Spleen (tissue), 7 donors: ENCODE measurements around the gene LRRC37B.
"Not testable (repeated sequence)": the region's sequence is repeated elsewhere in the genome, so short reads cannot be mapped to it uniquely, and the experiment has no call there.

Experiments used
- POLR2AphosphoS5 ChIP-seq, 3 donors: sonication (generic); formaldehyde crosslinking; IDR thresholded peaks; one replicate each; pipeline ENCODE4 v1.5.1; 2017; ENCODE audit warnings: antibody characterized with exemption in 3 of 3
- TF ChIP-seq, protein P1 (sequence below), 11 experiments: fragments of 200-600 bp in 7 of 11; fragments of 450-650 bp in 4 of 11; sonication (generic) in 4 of 11; IDR thresholded peaks in 8 of 11; conservative IDR thresholded peaks in 3 of 11; 1 replicate in 7 of 11; 2 replicates in 4 of 11; pipeline versions ENCODE4 v1.4.0 to v1.8.0; 2016 to 2021; ENCODE audit warnings: antibody characterized with exemption in 11 of 11, inconsistent platforms in 4 of 11, mild to moderate bottlenecking in 1 of 11
- donor health status: DM: no; HTN: no; CAD: no; lungs with moderate emphysema.
- donor health status: DM: no; HTN: no; CAD: no.
- donor health status: DM: no; HTN: no; CAD: no.

DNA sequence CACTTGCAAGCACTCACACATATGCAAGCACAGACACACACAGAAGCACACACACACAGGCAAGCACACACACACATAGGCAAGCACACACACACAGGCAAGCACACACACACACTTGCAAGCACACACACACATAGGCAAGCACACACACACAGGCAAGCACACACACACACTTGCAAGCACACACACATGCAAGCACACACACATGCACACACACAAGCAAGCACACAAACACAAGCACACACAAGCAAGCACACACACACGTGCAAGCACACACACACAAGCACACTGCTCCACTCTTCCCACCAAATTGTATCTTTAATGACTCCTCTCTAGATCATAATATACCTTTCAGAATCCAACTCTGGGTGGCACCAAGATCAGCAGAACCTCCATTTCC is 84.9 kb downstream of the LRRC37B start:
- TF ChIP-seq POLR2AphosphoS5 (IDR thresholded peaks at IDR 0.05): not testable (repeated sequence)
- TF ChIP-seq, protein P1, sequence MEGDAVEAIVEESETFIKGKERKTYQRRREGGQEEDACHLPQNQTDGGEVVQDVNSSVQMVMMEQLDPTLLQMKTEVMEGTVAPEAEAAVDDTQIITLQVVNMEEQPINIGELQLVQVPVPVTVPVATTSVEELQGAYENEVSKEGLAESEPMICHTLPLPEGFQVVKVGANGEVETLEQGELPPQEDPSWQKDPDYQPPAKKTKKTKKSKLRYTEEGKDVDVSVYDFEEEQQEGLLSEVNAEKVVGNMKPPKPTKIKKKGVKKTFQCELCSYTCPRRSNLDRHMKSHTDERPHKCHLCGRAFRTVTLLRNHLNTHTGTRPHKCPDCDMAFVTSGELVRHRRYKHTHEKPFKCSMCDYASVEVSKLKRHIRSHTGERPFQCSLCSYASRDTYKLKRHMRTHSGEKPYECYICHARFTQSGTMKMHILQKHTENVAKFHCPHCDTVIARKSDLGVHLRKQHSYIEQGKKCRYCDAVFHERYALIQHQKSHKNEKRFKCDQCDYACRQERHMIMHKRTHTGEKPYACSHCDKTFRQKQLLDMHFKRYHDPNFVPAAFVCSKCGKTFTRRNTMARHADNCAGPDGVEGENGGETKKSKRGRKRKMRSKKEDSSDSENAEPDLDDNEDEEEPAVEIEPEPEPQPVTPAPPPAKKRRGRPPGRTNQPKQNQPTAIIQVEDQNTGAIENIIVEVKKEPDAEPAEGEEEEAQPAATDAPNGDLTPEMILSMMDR (IDR thresholded peaks at IDR 0.05 in 8 of 11, conservative IDR thresholded peaks at IDR 0.05 in 3 of 11): not testable (repeated sequence)
